Thyroid gland (tissue), 4 donors: Measurements from ENCODE around the gene SUGP2. TPM values are rescaled to one million over a fixed set of nuclear protein-coding genes. Genes with fewer than 3 reads are reported as not detected.

Source experiments
- DNase-seq, 2 donors: peaks; one replicate each; pipeline ENCODE4 v3.0.0-alpha.2; 2019
- H3K27ac ChIP-seq, 3 donors: fragments of 200-600 bp; sonication (generic); 1 replicate in 2 of 3; 2 replicates in 1 of 3; pipeline ENCODE4 v1.5.1; 2016 to 2019; ENCODE audit warnings: mild to moderate bottlenecking in 1 of 3, moderate library complexity in 1 of 3
- H3K27me3 ChIP-seq: fragments of 200-600 bp; sonication (generic); one replicate; pipeline ENCODE4 v1.5.1; 2019
- H3K36me3 ChIP-seq, 2 donors: fragments of 200-600 bp; sonication (generic); one replicate each; pipeline ENCODE4 v1.5.1; 2016 to 2019
- H3K4me1 ChIP-seq, 2 donors: fragments of 200-600 bp; sonication (generic); one replicate each; pipeline ENCODE4 v1.5.1; 2017 to 2019
- H3K4me3 ChIP-seq, 3 donors: fragments of 200-600 bp; sonication (generic); replicated peaks in 1 of 3; 1 replicate in 2 of 3; 2 replicates in 1 of 3; pipeline ENCODE4 v1.5.1; 2016; ENCODE audit warnings: mild to moderate bottlenecking in 1 of 3
- H3K9me3 ChIP-seq: fragments of 200-600 bp; sonication (generic); one replicate; pipeline ENCODE4 v1.5.1; 2017
- POLR2A ChIP-seq, 2 donors: fragments of 450-650 bp; IDR thresholded peaks; one replicate each; pipeline ENCODE4 v1.6.1; 2017; ENCODE audit warnings: antibody characterized with exemption in 2 of 2, mild to moderate bottlenecking in 2 of 2, moderate library complexity in 1 of 2
- WGBS, 2 donors: methylation state at CpG; one replicate each; pipeline ENCODE4 v1.1.5; 2017; 5-methylcytosine and 5-hydroxymethylcytosine counted together
- intact Hi-C: fragments of 100-400 bp; cut with DNase I; formaldehyde crosslinking; loops from one replicate; pipeline ENCODE4 v1.15.1; 2023
- total RNA-seq, 4 donors: library from RNA; depleted of rRNA; stranded (reverse); fragments of >200 nt; gene quantifications; one replicate each; pipeline ENCODE4 v1.2.3, GENCODE V29; 2016
- TF ChIP-seq, protein P1 (sequence below), 6 experiments: fragments of 200-600 bp in 3 of 6; fragments of 450-650 bp in 3 of 6; sonication (generic) in 3 of 6; IDR thresholded peaks; one replicate each; pipeline ENCODE4 v1.5.1; 2016 to 2019; ENCODE audit warnings: antibody characterized with exemption in 6 of 6, mild to moderate bottlenecking in 2 of 6, inconsistent platforms in 1 of 6, moderate library complexity in 1 of 6

The SUGP2 gene
- total RNA-seq, 4 donors from 2014 or later = 70.3 to 93.5 (median 82.2) TPM

DNA sequence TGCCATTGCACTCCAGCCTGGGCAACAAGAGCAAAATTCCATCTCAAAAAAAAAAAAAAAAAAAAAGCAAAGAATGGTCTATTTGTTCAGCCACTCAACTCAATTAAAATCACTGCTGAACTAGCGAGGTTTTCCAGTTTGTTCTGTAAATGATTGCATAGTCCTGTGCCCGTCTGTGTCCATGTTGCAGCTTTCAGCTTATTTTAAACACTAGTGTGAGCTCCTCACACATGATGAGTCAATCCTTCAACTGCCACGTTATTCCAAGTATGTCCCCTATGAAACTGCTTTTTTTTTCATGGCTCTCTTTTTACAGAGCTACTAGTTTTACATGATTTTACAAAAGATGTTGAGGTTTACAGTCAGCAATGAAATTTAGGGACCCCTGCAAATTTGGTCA lies 12.2 kb downstream of the SUGP2 start:
- Histone ChIP-seq H3K9me3 (no peaks in the 10 kb centered on the region), H3K27me3 (no peaks in the 10 kb centered on the region), H3K27ac (peak overlapping the region; percentile 45 to 96 (median 94)), H3K4me3 (no peak overlapping the region), H3K36me3 (peaks cover 27 to 30% of the 10 kb centered on the region in 2 donors), H3K4me1 (peaks cover 48 to 49% of the 10 kb centered on the region in 2 donors)
- no peak for DNase-seq
- TF ChIP-seq, protein P1, sequence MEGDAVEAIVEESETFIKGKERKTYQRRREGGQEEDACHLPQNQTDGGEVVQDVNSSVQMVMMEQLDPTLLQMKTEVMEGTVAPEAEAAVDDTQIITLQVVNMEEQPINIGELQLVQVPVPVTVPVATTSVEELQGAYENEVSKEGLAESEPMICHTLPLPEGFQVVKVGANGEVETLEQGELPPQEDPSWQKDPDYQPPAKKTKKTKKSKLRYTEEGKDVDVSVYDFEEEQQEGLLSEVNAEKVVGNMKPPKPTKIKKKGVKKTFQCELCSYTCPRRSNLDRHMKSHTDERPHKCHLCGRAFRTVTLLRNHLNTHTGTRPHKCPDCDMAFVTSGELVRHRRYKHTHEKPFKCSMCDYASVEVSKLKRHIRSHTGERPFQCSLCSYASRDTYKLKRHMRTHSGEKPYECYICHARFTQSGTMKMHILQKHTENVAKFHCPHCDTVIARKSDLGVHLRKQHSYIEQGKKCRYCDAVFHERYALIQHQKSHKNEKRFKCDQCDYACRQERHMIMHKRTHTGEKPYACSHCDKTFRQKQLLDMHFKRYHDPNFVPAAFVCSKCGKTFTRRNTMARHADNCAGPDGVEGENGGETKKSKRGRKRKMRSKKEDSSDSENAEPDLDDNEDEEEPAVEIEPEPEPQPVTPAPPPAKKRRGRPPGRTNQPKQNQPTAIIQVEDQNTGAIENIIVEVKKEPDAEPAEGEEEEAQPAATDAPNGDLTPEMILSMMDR (IDR thresholded peaks at IDR 0.05) = no peak
- peak in 1 of 2 donors; percentile 10 for TF ChIP-seq POLR2A (IDR thresholded peaks at IDR 0.05)
- intact Hi-C loops = no loop called here
- WGBS, 2 donors = 30 to 34% methylated on average over 3 of the region's 3 CpGs

DNA sequence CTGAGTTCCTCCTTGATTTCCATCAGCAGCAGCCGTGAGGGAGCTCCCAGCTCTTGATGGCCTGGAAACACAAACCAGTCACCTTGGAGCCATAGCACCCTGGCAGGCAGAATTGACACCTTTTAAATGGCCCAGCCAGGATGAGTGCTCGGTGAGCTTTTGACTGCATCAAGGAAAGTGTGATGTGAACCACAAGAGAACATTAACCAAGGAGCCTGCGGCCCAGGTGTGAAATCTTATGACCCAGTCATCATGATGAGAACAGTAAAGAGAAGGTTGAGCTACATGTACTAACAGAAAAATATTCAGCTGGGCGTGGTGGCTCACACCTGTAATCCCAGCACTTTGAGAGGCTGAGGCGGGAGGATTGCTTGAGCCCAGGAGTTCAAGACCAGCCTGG lies 22.8 kb downstream of the SUGP2 start:
- Histone ChIP-seq H3K36me3 (peaks cover 43 to 57% of the 10 kb centered on the region in 2 donors), H3K4me1 (peaks cover 4 to 11% of the 10 kb centered on the region in 2 donors), H3K9me3 (no peaks in the 10 kb centered on the region), H3K4me3 (no peak overlapping the region), H3K27me3 (no peaks in the 10 kb centered on the region), H3K27ac (no peak overlapping the region)
- TF ChIP-seq, protein P1 (IDR thresholded peaks at IDR 0.05) = no peak
- TF ChIP-seq POLR2A (IDR thresholded peaks at IDR 0.05) = no peak
- intact Hi-C loops = no loop called here
- DNase-seq = no peak
- whole genome bisulfite sequencing, 2 donors = 98% methylated on average over 5 of the region's 5 CpGs

GRCh38 chr19:19009951-19010350 lies 23.4 kb downstream of the SUGP2 start:
- DNase-seq = no peak
- intact Hi-C loops = no loop called here
- Histone ChIP-seq H3K27ac (no peak overlapping the region), H3K9me3 (no peaks in the 10 kb centered on the region), H3K4me1 (peaks cover 4 to 11% of the 10 kb centered on the region in 2 donors), H3K27me3 (no peaks in the 10 kb centered on the region), H3K4me3 (no peak overlapping the region), H3K36me3 (peaks cover 43 to 57% of the 10 kb centered on the region in 2 donors)
- 95 to 96% methylated on average over 12 to 17 of the region's 18 CpGs for WGBS, 2 donors
- TF ChIP-seq, protein P1 (IDR thresholded peaks at IDR 0.05) = no peak
- no peak for TF ChIP-seq POLR2A (IDR thresholded peaks at IDR 0.05)

GRCh38 chr19:19006213-19006612 lies 27.1 kb downstream of the SUGP2 start:
- peaks cover 10 to 11% of the 10 kb centered on the region in 2 donors for H3K4me1 ChIP-seq
- H3K4me3 ChIP-seq = no peak overlapping the region
- 55 to 58% methylated on average over 3 of the region's 3 CpGs for WGBS, 2 donors
- H3K27ac ChIP-seq = peak overlapping the region in 1 of 3 donors; percentile 60
- intact Hi-C loops = no loop called here
- no peak for TF ChIP-seq POLR2A (IDR thresholded peaks at IDR 0.05)
- TF ChIP-seq, protein P1 (IDR thresholded peaks at IDR 0.05) = no peak
- peaks cover 60 to 62% of the 10 kb centered on the region in 2 donors for H3K36me3 ChIP-seq
- H3K27me3 ChIP-seq = no peaks in the 10 kb centered on the region
- no peaks in the 10 kb centered on the region for H3K9me3 ChIP-seq
- peak; percentile 79 to 86 for DNase-seq

DNA sequence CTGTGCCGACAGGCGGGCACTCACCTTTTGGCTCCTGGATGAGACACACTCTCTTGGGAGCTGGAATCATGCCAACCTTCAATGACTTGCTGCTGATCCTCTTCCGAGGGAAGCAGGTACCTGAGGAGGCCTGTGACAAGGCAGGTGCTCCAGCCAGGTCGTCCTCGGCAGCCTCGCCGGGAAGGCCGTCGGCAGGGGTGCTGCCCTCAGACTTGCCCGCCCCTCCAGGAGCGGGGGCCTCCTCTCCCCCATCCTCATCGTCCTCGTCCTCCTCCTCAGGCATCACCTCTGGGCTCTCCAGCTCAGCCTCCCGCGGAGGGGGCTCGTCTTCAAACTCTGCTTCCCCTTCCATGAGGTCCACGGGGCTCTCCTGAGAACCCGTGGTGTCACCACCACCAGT lies 29.2 kb downstream of the SUGP2 start:
- H3K27ac ChIP-seq = no peak overlapping the region
- H3K9me3 ChIP-seq = no peaks in the 10 kb centered on the region
- intact Hi-C loops = no loop called here
- no peak for TF ChIP-seq POLR2A (IDR thresholded peaks at IDR 0.05)
- TF ChIP-seq, protein P1 (IDR thresholded peaks at IDR 0.05) = no peak
- peak; percentile 39 to 48 for DNase-seq
- H3K27me3 ChIP-seq = no peaks in the 10 kb centered on the region
- WGBS, 2 donors = 74 to 81% methylated on average over 18 of the region's 18 CpGs
- peaks cover 10 to 11% of the 10 kb centered on the region in 2 donors for H3K4me1 ChIP-seq
- H3K4me3 ChIP-seq = no peak overlapping the region
- peaks cover 43 to 48% of the 10 kb centered on the region in 2 donors for H3K36me3 ChIP-seq
